ENCODE results near the gene PRDM15. TPM values are rescaled to one million over a fixed set of nuclear protein-coding genes. Genes with fewer than 3 reads are reported as not detected.

Gene PRDM15
- total RNA-seq, 1 experiment from 2014 or later: 9.8 TPM

- TF ChIP-seq TCF7L2 (IDR thresholded peaks at IDR 0.05; ENCODE audit: borderline replicate concordance, extremely low read depth, insufficient read depth, insufficient read length) (no peak), RAD21 (IDR thresholded peaks at IDR 0.05; ENCODE audit: low read depth) (no peak), ELF1 (IDR thresholded peaks at IDR 0.05; ENCODE audit: borderline replicate concordance, low read depth) (no peak), SRF (IDR thresholded peaks at IDR 0.05; ENCODE audit: low read depth) (no peak), SIN3A (IDR thresholded peaks at IDR 0.05; ENCODE audit: low read depth) (no peak), POLR2A (IDR thresholded peaks at IDR 0.05; ENCODE audit: borderline replicate concordance, extremely low read depth, insufficient read depth, insufficient read length) (no peak), ZNF274 (IDR thresholded peaks at IDR 0.05; ENCODE audit: low read depth, low read length) (no peak), ZFX (IDR thresholded peaks at IDR 0.05) (no peak), JUND (IDR thresholded peaks at IDR 0.05) (no peak), SP1 (IDR thresholded peaks at IDR 0.05; ENCODE audit: low read depth) (no peak)
- TF ChIP-seq, protein P1, sequence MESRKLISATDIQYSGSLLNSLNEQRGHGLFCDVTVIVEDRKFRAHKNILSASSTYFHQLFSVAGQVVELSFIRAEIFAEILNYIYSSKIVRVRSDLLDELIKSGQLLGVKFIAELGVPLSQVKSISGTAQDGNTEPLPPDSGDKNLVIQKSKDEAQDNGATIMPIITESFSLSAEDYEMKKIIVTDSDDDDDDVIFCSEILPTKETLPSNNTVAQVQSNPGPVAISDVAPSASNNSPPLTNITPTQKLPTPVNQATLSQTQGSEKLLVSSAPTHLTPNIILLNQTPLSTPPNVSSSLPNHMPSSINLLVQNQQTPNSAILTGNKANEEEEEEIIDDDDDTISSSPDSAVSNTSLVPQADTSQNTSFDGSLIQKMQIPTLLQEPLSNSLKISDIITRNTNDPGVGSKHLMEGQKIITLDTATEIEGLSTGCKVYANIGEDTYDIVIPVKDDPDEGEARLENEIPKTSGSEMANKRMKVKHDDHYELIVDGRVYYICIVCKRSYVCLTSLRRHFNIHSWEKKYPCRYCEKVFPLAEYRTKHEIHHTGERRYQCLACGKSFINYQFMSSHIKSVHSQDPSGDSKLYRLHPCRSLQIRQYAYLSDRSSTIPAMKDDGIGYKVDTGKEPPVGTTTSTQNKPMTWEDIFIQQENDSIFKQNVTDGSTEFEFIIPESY (IDR thresholded peaks at IDR 0.05; ENCODE audit: extremely low read depth, insufficient replicate concordance, low read length): no peak
- TF ChIP-seq, protein P2, sequence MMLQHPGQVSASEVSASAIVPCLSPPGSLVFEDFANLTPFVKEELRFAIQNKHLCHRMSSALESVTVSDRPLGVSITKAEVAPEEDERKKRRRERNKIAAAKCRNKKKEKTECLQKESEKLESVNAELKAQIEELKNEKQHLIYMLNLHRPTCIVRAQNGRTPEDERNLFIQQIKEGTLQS (IDR thresholded peaks at IDR 0.05): no peak
- TF ChIP-seq, protein P3, sequence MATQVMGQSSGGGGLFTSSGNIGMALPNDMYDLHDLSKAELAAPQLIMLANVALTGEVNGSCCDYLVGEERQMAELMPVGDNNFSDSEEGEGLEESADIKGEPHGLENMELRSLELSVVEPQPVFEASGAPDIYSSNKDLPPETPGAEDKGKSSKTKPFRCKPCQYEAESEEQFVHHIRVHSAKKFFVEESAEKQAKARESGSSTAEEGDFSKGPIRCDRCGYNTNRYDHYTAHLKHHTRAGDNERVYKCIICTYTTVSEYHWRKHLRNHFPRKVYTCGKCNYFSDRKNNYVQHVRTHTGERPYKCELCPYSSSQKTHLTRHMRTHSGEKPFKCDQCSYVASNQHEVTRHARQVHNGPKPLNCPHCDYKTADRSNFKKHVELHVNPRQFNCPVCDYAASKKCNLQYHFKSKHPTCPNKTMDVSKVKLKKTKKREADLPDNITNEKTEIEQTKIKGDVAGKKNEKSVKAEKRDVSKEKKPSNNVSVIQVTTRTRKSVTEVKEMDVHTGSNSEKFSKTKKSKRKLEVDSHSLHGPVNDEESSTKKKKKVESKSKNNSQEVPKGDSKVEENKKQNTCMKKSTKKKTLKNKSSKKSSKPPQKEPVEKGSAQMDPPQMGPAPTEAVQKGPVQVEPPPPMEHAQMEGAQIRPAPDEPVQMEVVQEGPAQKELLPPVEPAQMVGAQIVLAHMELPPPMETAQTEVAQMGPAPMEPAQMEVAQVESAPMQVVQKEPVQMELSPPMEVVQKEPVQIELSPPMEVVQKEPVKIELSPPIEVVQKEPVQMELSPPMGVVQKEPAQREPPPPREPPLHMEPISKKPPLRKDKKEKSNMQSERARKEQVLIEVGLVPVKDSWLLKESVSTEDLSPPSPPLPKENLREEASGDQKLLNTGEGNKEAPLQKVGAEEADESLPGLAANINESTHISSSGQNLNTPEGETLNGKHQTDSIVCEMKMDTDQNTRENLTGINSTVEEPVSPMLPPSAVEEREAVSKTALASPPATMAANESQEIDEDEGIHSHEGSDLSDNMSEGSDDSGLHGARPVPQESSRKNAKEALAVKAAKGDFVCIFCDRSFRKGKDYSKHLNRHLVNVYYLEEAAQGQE (IDR thresholded peaks at IDR 0.05; ENCODE audit: low read depth): no peak
- no peaks in the 10 kb centered on the region for H3K79me2 ChIP-seq (ENCODE audit: insufficient read depth, low read length)
- POLR2A ChIA-PET: no interaction called here
- no peak overlapping the region for H2AFZ ChIP-seq (ENCODE audit: low read depth, low read length, poor library complexity, severe bottlenecking)
- no peaks in the 10 kb centered on the region for H3K9me3 ChIP-seq (ENCODE audit: control insufficient read depth in 1 of 2, insufficient read depth in 1 of 2, low read depth in 1 of 2, low read length in 2 of 2)
- CTCF ChIA-PET: no interaction called here
- H3K9me2 ChIP-seq (ENCODE audit: insufficient read depth): no peaks in the 10 kb centered on the region
- no peaks in the 10 kb centered on the region for H3K27me3 ChIP-seq (ENCODE audit: insufficient read depth, low read length)
- intact Hi-C loops (cut with micrococcal nuclease): no loop called here
- H3K4me3 ChIP-seq (replicated peaks in 1 of 2; ENCODE audit: low read depth in 1 of 2, low read length in 2 of 2): no peak overlapping the region
- RAD21 ChIA-PET (ENCODE audit: low non-redundant PET in 1 of 2, low total read pairs in 2 of 2, uncharacterized antibody in 2 of 2, unreplicated experiment in 2 of 2): no interaction called here
- no TSS peak for BruUV-seq (replicated peaks)
- H3K36me3 ChIP-seq (ENCODE audit: control insufficient read depth in 1 of 2, insufficient read depth in 2 of 2, low read length in 2 of 2): peaks cover 0 to 11% of the 10 kb centered on the region in 2 experiments; a peak in 1 of 4 replicates
- ATAC-seq: no peak
- no peak overlapping the region for H3K9ac ChIP-seq (ENCODE audit: low read length)
- no peak overlapping the region for H3K27ac ChIP-seq (ENCODE audit: low read depth, low read length)
- H3K4me1 ChIP-seq (ENCODE audit: control insufficient read depth in 1 of 2, insufficient read depth in 2 of 2, low read length in 2 of 2): peaks cover 0 to 6% of the 10 kb centered on the region in 2 experiments; a peak in 1 of 4 replicates
- H4K20me1 ChIP-seq (ENCODE audit: insufficient read depth): no peaks in the 10 kb centered on the region
- no peak overlapping the region for H3K4me2 ChIP-seq (ENCODE audit: low read length)
- no peak for DNase-seq (ENCODE audit: low read depth, low spot score)
Measured at GRCh38 chr21:41899426-41900202, 20.5 kb upstream of the PRDM15 start.
